Choroid plexus epithelial cell (primary cell): ENCODE data around the gene THBS1.

ENCODE experiments used
- DNase-seq: peaks from one replicate; pipeline ENCODE4 v3.0.0-alpha.2; 2010; ENCODE audit warnings: low read depth
- H3K4me3 ChIP-seq: 2 replicates; pipeline ENCODE4 v1.5.1; 2011; ENCODE audit warnings: low read depth, mild to moderate bottlenecking, control low read depth, low read length, moderate library complexity
- TF ChIP-seq, protein P1 (sequence below): conservative IDR thresholded peaks from 2 replicates; pipeline ENCODE4 v1.5.1; 2011; ENCODE audit warnings: low read depth, mild to moderate bottlenecking, control low read depth, inconsistent platforms, low read length, moderate library complexity

THBS1 gene

DNA sequence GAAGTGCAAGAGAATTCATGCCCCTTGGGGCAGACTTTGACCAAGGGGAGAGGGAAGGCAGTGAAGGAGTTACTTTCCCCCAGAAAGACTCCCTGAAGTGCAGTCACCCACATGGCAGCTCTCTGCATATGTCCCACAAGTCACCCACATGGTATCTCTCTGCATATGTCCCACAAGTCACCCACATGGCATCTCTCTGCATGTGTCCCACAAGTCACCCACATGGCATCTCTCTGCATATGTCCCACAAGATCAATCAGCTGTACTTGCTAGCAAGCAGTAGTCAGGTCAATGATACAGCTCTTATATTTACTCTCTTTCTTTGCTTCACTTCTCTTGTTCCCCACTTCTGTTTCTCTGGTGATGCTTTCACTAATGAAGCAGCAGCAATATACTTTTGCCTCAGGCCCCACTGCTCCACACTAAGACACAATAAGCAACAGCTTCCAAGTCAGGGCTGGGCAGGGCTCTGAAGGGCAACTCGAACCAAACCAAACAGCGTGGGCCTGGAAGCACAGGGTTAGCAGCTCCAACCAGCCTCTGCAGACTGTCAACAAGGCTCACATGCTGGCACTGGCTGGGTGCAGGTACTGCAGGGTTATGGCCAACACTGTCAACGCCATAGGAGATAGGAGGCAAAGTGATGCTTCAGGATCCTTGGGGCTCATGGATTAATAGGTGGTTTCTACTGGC lies 46.7 kb downstream of the THBS1 start:
- TF ChIP-seq, protein P1, sequence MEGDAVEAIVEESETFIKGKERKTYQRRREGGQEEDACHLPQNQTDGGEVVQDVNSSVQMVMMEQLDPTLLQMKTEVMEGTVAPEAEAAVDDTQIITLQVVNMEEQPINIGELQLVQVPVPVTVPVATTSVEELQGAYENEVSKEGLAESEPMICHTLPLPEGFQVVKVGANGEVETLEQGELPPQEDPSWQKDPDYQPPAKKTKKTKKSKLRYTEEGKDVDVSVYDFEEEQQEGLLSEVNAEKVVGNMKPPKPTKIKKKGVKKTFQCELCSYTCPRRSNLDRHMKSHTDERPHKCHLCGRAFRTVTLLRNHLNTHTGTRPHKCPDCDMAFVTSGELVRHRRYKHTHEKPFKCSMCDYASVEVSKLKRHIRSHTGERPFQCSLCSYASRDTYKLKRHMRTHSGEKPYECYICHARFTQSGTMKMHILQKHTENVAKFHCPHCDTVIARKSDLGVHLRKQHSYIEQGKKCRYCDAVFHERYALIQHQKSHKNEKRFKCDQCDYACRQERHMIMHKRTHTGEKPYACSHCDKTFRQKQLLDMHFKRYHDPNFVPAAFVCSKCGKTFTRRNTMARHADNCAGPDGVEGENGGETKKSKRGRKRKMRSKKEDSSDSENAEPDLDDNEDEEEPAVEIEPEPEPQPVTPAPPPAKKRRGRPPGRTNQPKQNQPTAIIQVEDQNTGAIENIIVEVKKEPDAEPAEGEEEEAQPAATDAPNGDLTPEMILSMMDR: no peak
- H3K4me3 ChIP-seq: no peak overlapping the region
- no peak for DNase-seq

DNA sequence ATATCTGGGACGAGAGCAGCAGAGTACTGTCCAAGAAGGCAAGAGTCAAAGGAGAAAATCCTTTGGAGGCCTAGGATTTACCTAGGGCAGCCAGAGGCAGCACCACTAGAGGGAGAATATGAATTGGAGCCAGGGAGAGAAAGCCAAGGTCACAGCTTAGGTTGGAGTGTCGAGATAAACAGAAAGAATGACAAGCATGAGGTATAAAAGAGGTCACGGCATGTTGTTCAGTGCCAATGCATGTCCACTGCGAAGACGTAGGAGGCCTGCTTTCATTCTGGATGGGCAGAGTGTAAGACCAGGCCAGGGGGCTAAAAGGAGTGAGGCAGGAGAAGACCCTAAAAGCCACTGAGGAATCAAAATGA lies 47.2 kb downstream of the THBS1 start:
- H3K4me3 ChIP-seq: no peak overlapping the region
- peak; percentile 29 for DNase-seq
- TF ChIP-seq, protein P1: peak; percentile 55

DNA sequence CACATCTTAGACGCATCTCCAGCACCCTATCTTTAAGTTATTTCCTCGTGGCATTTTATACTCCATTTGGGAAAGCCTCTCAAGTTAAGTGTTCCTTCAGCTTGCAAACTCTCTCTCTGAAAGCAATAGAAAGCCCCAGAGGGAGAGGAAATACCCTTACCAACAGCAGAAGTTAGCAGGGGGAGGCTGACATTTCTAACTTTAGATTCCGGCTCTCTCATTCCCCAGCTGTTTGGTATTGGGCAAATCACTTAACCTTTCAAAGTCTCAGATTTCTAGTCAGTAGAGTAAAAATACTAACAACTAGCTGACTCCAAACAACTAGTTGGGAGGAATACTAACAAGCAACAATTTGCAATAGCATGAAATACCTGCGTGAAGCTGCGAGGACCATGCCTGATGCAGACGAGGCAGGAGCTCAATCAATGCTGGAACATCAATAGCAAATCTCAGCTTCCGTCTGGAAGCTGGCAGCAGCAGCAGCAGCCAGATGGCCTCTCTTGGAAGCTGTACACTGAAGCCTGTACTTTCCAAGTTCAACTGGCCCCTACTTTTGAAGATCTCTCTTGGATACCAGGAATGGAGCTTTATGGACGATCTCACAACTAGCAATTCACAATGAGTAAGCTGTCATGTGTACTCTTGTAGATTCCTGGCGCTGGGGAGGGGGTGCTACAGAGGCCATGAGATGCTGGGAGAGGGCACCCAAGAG lies 47.8 kb downstream of the THBS1 start:
- H3K4me3 ChIP-seq: no peak overlapping the region
- peak; percentile 38 for DNase-seq
- TF ChIP-seq, protein P1: no peak

DNA sequence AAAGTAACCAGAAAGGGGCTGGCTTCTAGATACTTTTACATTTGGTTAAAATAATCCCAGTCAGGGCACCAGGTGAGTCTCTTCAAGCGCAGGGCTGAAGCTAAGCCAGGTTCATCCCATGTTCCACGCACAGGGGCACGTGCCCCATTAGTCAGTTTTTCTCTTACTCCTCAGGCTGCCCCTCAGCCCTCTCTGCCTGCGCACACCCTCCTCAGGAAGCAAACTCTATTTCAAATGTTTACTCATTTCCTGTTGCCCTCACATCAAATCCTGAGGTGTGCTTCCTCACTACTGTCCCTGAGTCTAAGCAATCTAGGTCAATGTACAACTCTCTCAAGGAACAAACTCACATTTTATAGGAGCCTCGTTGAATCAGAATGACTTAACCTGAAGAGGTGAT lies 48.5 kb downstream of the THBS1 start:
- TF ChIP-seq, protein P1: no peak
- DNase-seq: peak; percentile 67
- H3K4me3 ChIP-seq: no peak overlapping the region

DNA sequence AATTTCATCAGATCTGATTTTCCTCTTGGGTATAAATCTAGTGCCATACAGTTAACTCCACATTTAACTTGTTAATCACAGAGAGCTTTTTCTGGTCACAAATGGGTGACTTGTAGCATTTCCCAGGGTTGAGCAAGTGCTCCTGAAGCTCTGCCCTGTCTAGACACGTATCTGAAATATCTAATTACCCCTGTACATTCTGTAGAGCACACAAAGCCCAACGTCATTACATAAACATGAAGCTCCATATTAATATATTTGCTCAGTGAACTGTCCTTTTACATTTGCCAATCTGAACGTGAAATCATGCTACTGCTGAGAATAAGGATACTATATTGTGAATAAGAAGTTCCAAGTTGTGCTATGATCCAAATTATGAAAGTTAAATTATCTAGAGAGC lies 49.0 kb downstream of the THBS1 start:
- DNase-seq: peak; percentile 15
- TF ChIP-seq, protein P1: no peak
- no peak overlapping the region for H3K4me3 ChIP-seq

DNA sequence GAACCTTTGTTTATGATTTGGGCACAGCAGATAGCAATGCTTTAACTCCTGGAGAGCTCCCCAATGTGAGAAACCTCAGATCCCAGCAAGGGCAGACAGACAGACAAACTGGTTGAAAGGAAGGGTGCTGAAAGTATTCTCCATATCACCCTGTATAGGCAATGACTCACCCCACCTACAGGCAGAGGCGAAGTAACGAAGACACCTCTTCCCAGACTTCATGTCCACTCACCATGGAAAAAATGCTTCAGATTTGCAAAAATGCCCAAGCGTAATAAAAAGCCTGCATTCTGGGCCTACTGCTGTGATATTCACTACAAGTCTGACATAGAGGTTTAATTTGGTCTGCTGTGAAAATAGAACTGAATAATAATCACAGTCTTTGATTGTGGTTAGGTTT lies 50.5 kb downstream of the THBS1 start:
- DNase-seq: peak; percentile 83
- TF ChIP-seq, protein P1: peak; percentile 35
- no peak overlapping the region for H3K4me3 ChIP-seq

DNA sequence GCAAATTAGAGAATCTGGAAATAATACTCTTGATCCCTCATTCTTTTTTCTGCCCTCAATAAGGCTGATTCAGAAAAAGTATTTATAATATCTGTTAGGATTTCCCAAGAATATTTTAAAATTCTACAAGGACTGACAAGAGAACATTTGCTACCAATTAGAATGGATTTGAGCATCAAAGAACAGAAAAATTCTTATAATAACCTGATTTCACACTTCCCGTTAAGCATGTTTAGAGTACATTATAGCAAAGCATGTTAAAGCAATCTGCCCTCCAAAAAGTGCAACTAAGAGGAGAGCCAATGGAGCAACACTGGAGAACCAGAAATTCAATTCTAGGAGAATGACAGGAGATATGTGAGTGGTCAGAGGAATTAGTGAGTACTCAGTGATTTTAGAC lies 57.2 kb downstream of the THBS1 start:
- TF ChIP-seq, protein P1: no peak
- no peak for DNase-seq

More for the DNA sequence above, 57.2 kb downstream of the THBS1 start:
- no peak overlapping the region for H3K4me3 ChIP-seq
